ENCODE data around the gene EBF3. TPM values are rescaled to one million over a fixed set of nuclear protein-coding genes. Genes with fewer than 3 reads are reported as not detected.
A peak's percentile ranks its signal among the peaks of the same experiment; 100 is the strongest.

The EBF3 gene
- total and polyA plus RNA-seq, 7 donors: 1.2 to 8.9 (median 4.5) TPM; not detected in 1

GRCh38 chr10:129962031-129962871, 1.8 kb downstream of the EBF3 start:
- peaks cover 0 to 57% (median 47%) of the 10 kb centered on the region in 4 donors for H3K4me1 ChIP-seq
- peak overlapping the region in 2 of 4 donors; percentile 72 to 78 for H3K27ac ChIP-seq
- WGBS, 2 donors: 7 to 17% methylated on average over 18 of the region's 18 CpGs
- TF ChIP-seq EP300 (IDR thresholded peaks at IDR 0.05): no peak
- TF ChIP-seq POLR2AphosphoS5 (IDR thresholded peaks at IDR 0.05): peak in 1 of 4 donors; percentile 29
- no peak for TF ChIP-seq CTCF (IDR thresholded peaks at IDR 0.05)
- TF ChIP-seq POLR2A (IDR thresholded peaks at IDR 0.05): no peak
- H3K36me3 ChIP-seq: no peaks in the 10 kb centered on the region
- peak; percentile 58 for DNase-seq
- no peaks in the 10 kb centered on the region for H3K9me3 ChIP-seq
- peak overlapping the region in 2 of 4 donors; percentile 54 to 60 for H3K4me3 ChIP-seq
- peaks cover 67 to 98% (median 81%) of the 10 kb centered on the region in 3 donors for H3K27me3 ChIP-seq
- intact Hi-C loops (cut with DNase I): loop anchor here (5.0 kb wide), 3 partner anchors 150 to 865 kb away; partner anchors contain the start of genes C10orf143 and MGMT

- WGBS, 2 donors: 11 to 20% methylated on average over 7 of the region's 7 CpGs
- peak overlapping the region in 2 of 4 donors; percentile 5 to 10 for H3K27ac ChIP-seq
- peaks cover 57 to 98% (median 76%) of the 10 kb centered on the region in 3 donors for H3K27me3 ChIP-seq
- H3K9me3 ChIP-seq: no peaks in the 10 kb centered on the region
- intact Hi-C loops (cut with DNase I): loop anchor here (5.0 kb wide), 3 partner anchors 151 to 864 kb away; partner anchors contain the start of genes C10orf143 and MGMT
- TF ChIP-seq EP300 (IDR thresholded peaks at IDR 0.05) (no peak), POLR2AphosphoS5 (IDR thresholded peaks at IDR 0.05) (no peak), CTCF (IDR thresholded peaks at IDR 0.05) (no peak), POLR2A (IDR thresholded peaks at IDR 0.05) (no peak)
- no peak for DNase-seq
- no peak overlapping the region for H3K4me3 ChIP-seq
- peaks cover 0 to 49% (median 41%) of the 10 kb centered on the region in 4 donors for H3K4me1 ChIP-seq
- no peaks in the 10 kb centered on the region for H3K36me3 ChIP-seq
These were observed 2.8 kb downstream of the EBF3 start for GRCh38 chr10:129961157-129961701.

DNA sequence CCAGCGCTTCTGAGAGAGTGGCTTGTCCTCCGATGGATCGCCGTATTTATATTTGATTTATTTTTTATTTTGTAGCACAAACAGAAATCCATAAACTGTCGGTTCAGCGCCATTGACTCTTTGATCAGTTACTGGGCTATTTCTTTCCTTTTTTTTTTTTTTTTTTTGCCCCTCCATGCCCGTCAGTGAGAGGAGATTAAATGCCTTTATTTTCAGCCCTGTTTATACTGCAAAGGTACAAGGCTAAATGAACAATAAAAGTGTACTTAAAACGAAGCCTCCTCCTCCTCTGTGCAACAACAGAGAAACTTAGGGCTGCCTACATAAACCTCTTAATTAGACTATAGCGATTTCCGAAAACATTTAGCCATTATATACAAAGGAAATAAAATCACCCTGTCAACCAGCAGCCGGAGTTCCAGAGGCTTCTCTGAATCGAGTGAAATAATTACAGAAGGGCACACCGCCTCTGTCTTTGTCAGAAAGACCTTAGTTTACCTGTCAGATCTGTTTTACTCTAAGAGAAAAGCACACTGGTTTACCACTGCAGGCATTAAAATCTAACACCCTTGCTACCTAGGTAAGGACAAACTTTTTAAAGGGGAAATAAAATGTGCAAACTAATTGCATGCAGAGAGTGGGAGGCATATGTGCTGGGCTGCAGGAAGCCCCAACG, 3.5 kb downstream of the EBF3 start:
- Histone ChIP-seq H3K4me1 (peaks cover 0 to 49% (median 41%) of the 10 kb centered on the region in 4 donors), H3K27me3 (peaks cover 52 to 96% (median 70%) of the 10 kb centered on the region in 3 donors), H3K27ac (peak overlapping the region in 2 of 4 donors; percentile 35 to 59), H3K4me3 (peak overlapping the region in 1 of 4 donors; percentile 34), H3K9me3 (no peaks in the 10 kb centered on the region), H3K36me3 (no peaks in the 10 kb centered on the region)
- no peak for TF ChIP-seq EP300 (IDR thresholded peaks at IDR 0.05)
- no peak for TF ChIP-seq CTCF (IDR thresholded peaks at IDR 0.05)
- no peak for TF ChIP-seq POLR2AphosphoS5 (IDR thresholded peaks at IDR 0.05)
- no peak for TF ChIP-seq POLR2A (IDR thresholded peaks at IDR 0.05)
- intact Hi-C loops (cut with DNase I): loop anchor here (5.0 kb wide), 3 partner anchors 152 to 863 kb away; partner anchors contain the start of genes C10orf143 and MGMT
- WGBS, 2 donors: 12 to 16% methylated on average over 14 of the region's 14 CpGs
- DNase-seq: no peak

DNA sequence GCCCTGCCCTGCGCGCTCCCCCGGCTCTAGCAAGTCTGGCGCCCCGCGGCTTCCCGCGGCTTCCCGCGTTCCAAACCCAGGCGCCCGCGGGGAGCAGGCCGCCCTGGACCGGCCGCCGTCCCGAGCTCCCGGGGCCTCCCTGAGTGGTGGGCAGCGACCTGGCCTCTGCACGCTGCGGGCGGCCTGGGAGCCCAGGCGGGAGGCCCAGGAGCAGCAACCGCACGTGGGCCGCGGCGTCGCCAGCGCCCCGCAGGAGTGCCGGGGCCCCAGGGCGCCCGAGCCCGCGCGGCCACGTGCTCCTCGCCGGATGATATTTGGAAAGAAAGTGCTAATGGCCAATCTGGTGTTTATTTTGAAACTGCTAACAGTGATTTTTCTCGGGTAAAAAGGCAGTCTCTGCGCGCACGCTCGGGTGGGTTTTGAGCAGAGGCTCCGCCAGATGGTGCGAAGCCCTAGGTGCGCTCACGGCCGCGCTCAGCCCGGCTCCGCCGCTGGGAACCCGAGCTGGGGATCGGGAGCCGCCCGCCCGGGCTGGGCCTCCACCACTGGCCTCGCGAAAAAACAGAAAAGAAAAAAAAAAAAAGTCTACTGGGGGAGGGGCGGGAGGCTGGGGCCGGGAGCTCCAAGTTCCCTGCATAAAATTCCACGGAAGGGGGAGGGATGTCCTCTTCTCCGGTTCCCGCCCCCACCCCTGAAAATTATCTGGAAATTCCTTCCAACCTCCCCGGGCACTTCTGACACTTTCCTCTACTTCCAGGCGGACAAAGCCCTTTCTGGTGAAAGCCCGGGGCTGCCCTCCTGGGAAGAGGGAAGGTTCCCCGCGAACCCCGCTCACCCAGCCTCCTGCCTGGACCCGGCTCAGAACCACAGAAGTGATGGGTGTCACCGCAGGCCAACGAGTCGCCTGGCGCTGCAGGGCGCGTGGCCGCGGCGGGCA, 4.3 kb downstream of the EBF3 start:
- WGBS, 2 donors: 10 to 12% methylated on average over 83 of the region's 83 CpGs
- H3K4me1 ChIP-seq: peaks cover 0 to 42% (median 35%) of the 10 kb centered on the region in 4 donors
- peak overlapping the region in 2 of 4 donors; percentile 35 to 59 for H3K27ac ChIP-seq
- DNase-seq: peak; percentile 53
- peak overlapping the region in 3 of 4 donors; percentile 21 to 35 (median 34) for H3K4me3 ChIP-seq
- no peaks in the 10 kb centered on the region for H3K36me3 ChIP-seq
- peaks cover 44 to 96% (median 62%) of the 10 kb centered on the region in 3 donors for H3K27me3 ChIP-seq
- intact Hi-C loops (cut with DNase I): loop anchor here (5.0 kb wide), 3 partner anchors 152 to 863 kb away; partner anchors contain the start of genes C10orf143 and MGMT
- no peaks in the 10 kb centered on the region for H3K9me3 ChIP-seq
- no peak for TF ChIP-seq CTCF (IDR thresholded peaks at IDR 0.05)

Data from sigmoid colon (tissue), 7 donors.